ENCODE results near the gene TEX22.

TEX22 gene

DNA sequence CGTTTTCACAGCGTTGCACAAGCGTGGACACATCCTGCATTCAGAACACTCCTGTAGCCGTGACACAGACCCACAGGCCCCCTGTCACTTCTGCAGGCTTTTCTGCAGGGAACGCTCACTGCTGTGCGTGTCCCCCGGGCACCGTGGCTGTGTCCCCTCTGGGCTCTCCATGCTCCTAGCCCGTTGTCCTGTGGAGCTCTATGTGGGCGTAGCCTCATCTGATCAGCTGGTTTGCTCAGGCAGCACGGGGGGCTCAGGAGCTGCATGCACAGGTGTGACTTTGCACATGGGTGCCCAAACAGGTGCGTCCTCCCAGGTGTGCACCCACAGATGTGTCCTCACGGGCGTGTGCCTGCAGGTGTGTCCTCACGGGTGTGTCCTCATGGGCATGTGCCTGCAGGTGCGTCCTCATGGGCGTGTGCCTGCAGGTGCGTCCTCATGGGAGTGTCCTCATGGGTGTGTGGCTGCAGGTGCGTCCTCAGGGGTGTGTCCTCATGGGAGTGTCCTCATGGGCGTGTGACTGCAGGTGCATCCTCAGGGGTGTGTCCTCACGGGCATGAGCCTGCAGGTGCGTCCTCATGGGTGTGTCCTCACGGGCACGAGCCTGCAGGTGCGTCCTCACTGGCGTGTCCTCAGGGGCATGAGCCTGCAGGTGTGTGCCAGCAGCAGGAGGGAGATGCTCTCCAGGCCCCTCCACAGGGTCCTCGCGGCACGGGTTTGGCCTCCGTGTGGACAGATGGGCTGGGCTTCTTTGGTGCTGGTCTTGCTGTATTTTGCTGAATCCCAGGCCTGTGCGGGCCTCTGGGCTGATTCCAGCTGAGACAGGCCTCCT is 38.8 kb downstream of the TEX22 start:
- no peaks in the 10 kb centered on the region for H3K9me3 ChIP-seq
- no peak for DNase-seq
- no peak overlapping the region for H3K4me3 ChIP-seq
- no peaks in the 10 kb centered on the region for H3K27me3 ChIP-seq
- peaks cover 0 to 31% (median 14%) of the 10 kb centered on the region in 3 donors for H3K36me3 ChIP-seq
- peaks cover 0 to 17% (median 5%) of the 10 kb centered on the region in 4 donors for H3K4me1 ChIP-seq
- H3K27ac ChIP-seq = no peak overlapping the region
- intact Hi-C loops (cut with DNase I; ENCODE audit: low total_unique reads) = no loop called here
- TF ChIP-seq, protein P1, sequence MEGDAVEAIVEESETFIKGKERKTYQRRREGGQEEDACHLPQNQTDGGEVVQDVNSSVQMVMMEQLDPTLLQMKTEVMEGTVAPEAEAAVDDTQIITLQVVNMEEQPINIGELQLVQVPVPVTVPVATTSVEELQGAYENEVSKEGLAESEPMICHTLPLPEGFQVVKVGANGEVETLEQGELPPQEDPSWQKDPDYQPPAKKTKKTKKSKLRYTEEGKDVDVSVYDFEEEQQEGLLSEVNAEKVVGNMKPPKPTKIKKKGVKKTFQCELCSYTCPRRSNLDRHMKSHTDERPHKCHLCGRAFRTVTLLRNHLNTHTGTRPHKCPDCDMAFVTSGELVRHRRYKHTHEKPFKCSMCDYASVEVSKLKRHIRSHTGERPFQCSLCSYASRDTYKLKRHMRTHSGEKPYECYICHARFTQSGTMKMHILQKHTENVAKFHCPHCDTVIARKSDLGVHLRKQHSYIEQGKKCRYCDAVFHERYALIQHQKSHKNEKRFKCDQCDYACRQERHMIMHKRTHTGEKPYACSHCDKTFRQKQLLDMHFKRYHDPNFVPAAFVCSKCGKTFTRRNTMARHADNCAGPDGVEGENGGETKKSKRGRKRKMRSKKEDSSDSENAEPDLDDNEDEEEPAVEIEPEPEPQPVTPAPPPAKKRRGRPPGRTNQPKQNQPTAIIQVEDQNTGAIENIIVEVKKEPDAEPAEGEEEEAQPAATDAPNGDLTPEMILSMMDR (IDR thresholded peaks at IDR 0.05) = no peak

DNA sequence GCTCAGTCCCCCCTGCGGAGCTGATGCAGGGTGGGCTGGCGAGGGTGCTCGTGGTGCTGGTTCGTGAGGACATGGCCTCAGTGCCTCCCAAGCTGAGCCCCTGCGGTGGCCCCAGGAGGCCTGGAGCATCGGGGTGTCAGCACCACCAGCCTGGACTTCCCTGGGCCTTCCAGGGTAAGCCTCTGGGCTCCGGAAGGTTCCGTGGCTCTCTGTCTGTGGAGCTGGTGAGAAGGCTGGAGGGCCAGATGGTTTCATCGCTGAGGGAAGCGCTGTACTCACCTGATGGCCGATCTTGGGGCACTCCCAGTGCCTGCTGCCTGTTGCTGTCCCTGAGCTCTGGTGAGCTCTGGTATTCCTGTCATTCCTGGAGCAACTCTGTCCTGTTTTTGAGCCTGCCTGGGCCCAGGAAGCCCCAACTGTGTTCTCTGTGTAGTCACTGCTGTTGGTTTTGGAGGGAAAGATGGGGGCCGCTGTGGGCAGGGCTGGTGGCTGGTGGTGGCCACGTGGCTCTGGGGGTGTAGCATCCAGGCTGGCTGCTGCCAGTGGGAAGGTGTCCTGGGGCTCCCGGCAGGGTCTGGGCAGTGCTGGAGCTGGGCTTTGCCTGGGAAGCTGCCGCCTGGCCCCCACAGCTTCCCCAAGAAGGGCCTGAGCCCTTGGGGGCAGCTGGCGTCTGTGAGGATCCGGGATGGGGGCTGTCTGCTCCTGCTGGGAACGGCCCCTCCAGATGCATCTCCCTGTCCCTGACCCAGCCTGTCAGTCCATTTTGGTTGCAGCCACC is 39.6 kb downstream of the TEX22 start:
- H3K9me3 ChIP-seq = no peaks in the 10 kb centered on the region
- no peak for DNase-seq
- no peaks in the 10 kb centered on the region for H3K27me3 ChIP-seq
- TF ChIP-seq, protein P1 (IDR thresholded peaks at IDR 0.05) = no peak
- no peak overlapping the region for H3K4me3 ChIP-seq
- intact Hi-C loops (cut with DNase I; ENCODE audit: low total_unique reads) = no loop called here
- H3K36me3 ChIP-seq = peaks cover 0 to 39% (median 14%) of the 10 kb centered on the region in 3 donors
- H3K4me1 ChIP-seq = peaks cover 0 to 17% (median 5%) of the 10 kb centered on the region in 4 donors
- no peak overlapping the region for H3K27ac ChIP-seq

DNA sequence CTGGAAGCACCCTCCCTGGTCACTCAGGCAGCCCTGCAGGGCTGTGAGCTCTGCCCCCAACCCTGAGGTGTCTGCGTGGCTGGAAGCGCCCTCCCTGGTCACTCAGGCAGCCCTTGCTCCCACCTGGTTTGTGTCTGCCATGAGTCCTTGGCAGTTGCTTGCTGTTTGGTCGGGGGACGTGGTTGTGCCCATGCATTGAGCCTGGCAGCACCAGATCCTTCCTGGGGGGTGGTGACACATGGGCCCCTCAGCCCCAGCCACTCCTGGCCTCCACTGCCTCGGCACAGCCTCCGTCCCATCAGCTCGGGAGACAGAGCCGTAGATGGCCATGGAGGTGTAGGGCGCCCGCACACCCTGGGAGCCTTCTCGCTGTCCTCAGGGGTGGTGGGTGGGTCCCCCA is 40.8 kb downstream of the TEX22 start:
- H3K4me1 ChIP-seq = peaks cover 0 to 14% (median 5%) of the 10 kb centered on the region in 4 donors
- no peak for DNase-seq
- peaks cover 0 to 46% (median 14%) of the 10 kb centered on the region in 3 donors for H3K36me3 ChIP-seq
- H3K4me3 ChIP-seq = no peak overlapping the region
- TF ChIP-seq, protein P1 (IDR thresholded peaks at IDR 0.05) = no peak
- H3K27me3 ChIP-seq = no peaks in the 10 kb centered on the region
- intact Hi-C loops (cut with DNase I; ENCODE audit: low total_unique reads) = no loop called here
- no peaks in the 10 kb centered on the region for H3K9me3 ChIP-seq
- H3K27ac ChIP-seq = no peak overlapping the region

DNA sequence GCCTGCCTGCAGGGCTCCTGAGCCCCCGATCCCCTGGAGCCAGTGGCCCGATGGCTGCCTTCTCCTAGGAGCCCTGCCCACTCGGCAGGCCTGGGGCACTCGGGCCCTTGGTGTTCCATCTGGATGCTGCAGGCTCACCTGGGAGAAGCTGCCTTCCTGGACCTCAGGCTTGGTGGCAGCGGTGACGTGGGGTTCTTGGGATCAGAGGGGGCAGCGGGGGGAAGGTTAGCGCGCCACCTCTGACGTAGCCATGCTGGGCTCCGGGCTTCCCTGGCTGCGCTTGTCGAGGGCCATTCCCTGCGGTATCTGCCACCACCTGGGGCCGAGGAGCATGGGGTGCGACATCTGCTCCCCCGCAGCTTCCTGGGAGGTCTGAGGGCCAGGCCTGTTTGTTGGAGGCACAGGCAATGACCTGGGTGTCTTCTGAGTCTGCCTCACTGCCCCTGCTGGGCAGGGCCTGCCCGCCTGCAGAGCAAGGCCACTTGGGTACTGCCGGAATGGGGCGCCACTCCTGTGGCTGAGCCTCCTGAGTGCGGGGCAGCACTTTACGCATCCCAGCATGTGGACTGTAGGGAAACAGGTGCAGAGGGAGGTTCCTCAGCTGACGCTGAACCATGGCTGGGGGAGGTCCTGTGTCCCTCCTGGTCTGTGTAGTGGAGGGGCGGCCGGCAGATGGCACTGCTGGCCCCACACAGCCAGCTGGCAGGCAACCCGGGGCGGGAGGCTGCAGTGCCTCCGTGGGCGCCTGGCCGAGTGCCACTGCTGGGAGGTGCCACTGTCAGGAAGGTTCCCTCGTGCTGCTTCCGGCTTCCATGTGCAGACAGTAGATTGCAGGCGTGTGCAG is 41.6 kb downstream of the TEX22 start:
- no peaks in the 10 kb centered on the region for H3K9me3 ChIP-seq
- intact Hi-C loops (cut with DNase I; ENCODE audit: low total_unique reads) = no loop called here
- no peak overlapping the region for H3K4me3 ChIP-seq
- TF ChIP-seq, protein P1 (IDR thresholded peaks at IDR 0.05) = no peak
- H3K4me1 ChIP-seq = peaks cover 0 to 14% (median 5%) of the 10 kb centered on the region in 4 donors
- DNase-seq = no peak
- H3K27me3 ChIP-seq = no peaks in the 10 kb centered on the region
- H3K36me3 ChIP-seq = peaks cover 0 to 46% (median 14%) of the 10 kb centered on the region in 3 donors
- no peak overlapping the region for H3K27ac ChIP-seq

DNA sequence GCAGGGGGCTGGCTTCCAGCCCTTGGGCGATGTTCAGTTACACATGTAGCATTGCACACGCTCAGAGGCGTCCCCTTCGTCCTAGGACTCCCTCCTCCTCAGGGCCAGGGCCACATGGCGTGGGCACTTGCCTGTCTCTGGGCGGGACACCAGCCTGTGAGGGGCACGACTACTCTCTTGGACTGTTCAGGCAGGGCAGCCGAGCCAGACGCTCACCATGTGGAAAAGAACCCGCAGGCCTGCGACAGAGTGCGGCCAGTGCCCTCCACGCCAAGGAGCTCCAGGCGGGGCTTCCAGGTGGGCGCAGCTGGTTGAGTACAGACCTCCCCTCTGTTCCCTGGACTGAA is 42.2 kb downstream of the TEX22 start:
- DNase-seq = no peak
- peaks cover 0 to 14% (median 5%) of the 10 kb centered on the region in 4 donors for H3K4me1 ChIP-seq
- no peaks in the 10 kb centered on the region for H3K9me3 ChIP-seq
- peaks cover 0 to 48% (median 14%) of the 10 kb centered on the region in 3 donors for H3K36me3 ChIP-seq
- no peaks in the 10 kb centered on the region for H3K27me3 ChIP-seq
- intact Hi-C loops (cut with DNase I; ENCODE audit: low total_unique reads) = no loop called here
- TF ChIP-seq, protein P1 (IDR thresholded peaks at IDR 0.05) = no peak
- H3K27ac ChIP-seq = no peak overlapping the region
- no peak overlapping the region for H3K4me3 ChIP-seq
